CD4-positive, alpha-beta T cell treated with Interleukin-12 subunit alpha and Interleukin-12 subunit beta, for 1 hour (primary cell): ENCODE data around the gene DRAM2.
"Not testable (repeated sequence)": the region's sequence is repeated elsewhere in the genome, so short reads cannot be mapped to it uniquely, and the experiment has no call there.

Experiments
- DNase-seq: peaks from one replicate; pipeline ENCODE4 v3.0.0-alpha.2; 2020

Gene DRAM2

DNA sequence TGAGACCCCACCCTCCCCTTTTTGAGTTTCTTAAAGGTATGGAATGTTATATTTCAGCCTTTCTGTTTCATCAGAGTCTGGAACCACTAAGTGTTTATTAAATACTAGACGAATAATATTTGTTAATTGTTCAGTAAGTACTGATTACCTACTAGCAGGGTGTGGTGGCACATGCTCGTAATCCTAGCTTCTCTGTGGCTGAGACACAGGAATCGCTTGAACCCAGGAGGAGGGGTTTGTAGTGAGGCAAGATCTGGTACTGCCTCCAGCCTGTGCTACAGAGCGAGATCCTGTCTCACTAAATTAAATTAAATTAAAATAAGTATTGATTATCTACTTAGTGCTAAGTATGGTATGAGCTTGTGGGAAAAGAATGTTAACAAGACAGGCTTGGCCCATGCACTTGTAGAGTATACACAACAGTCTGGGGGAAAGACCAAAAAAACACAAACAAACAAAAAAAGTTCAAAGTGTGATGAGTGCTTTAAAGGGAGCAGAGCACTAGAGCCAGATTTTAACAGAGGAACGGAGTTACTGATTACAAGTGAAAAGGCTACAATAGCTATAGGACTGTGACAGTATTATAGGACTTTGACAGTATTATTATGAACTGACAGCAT, 2.6 kb upstream of the DRAM2 start:
- no peak for DNase-seq

- no peak for DNase-seq
Observed at GRCh38 chr1:111141245-111142220, 1.6 kb upstream of the DRAM2 start.

GRCh38 chr1:111140680-111140967, 731 bp upstream of the DRAM2 start:
- DNase-seq = no peak

DNA sequence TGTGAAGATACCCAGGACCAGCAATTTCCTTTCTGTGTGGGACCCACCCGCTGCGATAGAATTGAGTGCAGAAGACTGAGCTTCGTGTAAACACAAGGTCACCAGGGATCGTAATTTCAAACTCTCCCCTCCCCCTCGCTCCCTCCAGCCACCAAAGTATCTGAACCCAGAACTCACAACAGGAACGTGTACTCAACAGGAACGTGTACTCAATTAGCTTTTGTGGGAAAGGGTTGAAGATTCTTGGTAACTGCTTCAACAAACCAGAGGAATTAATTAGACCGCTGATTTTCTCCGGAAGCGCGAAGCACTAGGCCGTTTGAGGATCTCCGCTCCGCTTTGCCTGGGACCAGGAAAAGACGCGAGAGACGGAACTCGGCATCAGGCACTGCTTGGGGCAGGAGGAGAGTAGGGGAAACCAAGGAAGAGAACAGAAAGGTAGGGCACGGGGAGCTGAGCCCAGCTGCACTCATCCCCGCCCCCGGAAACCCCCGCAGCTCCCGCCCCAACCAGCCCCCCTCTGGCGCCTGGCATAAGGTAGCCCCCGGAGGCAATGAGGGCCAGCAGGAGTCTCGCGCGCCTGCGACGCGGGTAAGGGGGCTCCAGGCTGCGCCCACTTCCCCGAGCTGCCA, 453 bp downstream of the DRAM2 start:
- DNase-seq = peak; percentile 37

- no peak for DNase-seq
Observed at GRCh38 chr1:111133866-111134265, 6.0 kb downstream of the DRAM2 start.

DNA sequence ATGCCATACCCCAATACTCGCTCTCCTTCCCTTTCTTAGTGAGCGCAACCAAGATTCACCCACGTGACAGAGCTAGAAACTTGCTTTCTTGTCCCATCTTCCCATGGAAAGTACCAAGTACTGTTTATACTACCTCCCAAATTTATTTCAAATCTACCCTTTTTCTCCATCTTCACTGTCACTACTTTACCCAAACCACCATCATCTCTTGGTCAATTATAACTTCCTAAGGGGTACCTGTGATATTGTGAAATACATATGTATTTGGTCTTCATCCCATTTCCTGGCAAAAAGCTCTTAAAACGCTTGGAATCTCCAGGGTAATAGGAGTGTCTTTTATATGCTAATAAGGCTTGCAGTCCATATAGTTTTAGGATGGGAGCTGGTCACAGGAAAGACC, 8.2 kb downstream of the DRAM2 start:
- no peak for DNase-seq

- DNase-seq = no peak
Observed at GRCh38 chr1:111129376-111129775, 10.5 kb downstream of the DRAM2 start.

DNA sequence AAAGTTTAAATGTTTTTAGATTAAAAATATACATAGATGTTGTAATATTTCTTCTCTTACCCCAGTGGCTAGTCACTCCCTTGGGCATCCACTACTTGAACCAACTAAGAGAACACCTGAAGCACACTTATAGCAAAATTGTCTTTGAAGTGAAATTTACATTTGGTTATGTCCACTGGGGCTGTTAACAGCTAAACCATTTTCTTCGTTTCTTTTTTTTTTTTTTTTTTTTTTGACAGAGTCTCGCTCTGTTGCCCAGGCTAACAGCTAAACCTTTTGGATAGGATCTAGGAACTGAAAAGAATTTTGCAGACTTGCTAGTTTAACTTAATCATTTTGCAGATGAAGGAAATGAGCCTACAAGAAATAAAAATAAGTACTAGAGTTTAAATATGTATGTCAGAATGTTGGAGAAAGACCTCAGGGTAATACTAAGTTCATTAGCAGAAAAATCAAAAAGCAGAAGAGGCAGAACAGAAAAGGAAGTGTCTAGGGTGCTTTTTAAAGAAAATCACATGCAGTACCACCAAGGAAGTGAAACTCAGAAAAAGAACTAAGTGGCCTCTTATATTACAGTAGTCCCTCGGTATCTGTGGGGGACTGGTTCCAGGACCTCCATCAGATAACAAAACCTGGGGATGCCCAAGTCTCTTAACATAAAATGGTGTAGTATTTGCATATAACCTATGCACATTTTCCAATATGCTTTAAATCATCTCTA, 11.8 kb downstream of the DRAM2 start:
- no peak for DNase-seq

DNA sequence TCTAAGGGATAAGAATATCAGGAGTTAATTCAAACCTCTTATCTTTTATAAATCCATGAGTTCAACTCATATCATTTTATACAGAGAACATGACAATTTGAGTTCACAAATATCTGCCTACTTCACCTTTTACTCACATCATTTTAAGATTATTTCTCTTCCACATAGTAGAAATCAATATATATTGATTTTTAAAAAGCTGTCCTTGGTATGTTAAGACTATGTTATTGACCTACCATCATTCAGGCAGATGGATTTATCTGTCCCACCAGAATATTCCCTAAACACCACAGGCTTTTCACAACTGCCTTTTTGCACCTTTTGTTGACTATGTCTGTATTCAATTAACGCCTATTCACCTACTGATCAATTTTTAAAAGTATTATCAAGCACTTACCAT, 13.5 kb downstream of the DRAM2 start:
- DNase-seq = no peak

DNA sequence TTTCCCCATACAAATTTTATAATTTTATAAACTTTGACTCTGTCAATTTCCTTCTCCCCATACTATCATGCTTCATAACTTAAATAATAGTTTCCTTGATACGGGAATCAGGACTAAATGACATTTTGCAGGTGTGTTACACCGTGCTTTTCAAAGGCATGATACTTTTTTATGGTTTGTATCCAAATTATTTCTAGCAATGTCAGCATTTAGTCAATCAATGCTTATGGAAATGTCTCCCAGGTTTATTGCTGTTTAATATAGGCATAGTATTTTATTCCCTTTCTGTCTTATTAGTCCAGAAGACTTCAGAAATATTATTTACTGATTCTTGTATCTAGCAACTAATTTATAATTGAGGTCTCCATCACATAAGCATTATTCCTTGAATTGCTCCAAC, 23.4 kb downstream of the DRAM2 start:
- DNase-seq = no peak

GRCh38 chr1:111110197-111110899, 29.5 kb downstream of the DRAM2 start:
- DNase-seq = no peak

DNA sequence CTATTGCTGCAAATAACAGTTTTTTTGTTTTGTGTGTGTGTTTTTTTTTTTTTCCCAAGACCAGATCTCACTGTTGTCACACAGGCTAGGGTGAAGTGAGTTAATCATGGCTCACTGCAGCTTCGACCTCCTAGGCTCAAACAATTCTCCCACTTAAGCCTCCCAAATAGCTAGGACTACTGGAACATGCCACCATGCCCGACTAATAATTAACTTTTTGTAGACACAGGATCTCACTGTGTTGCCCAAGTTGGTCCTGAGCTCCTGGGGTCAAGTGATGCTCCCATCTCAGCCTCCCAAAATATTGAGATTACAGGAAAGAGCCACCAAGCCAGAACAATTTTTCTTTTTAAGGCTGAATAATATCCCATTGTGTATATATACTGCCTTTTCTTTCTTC, 34.9 kb downstream of the DRAM2 start:
- no peak for DNase-seq

- no peak for DNase-seq
Observed at GRCh38 chr1:111101854-111102642, 37.8 kb downstream of the DRAM2 start.

GRCh38 chr1:111099289-111099688, 40.6 kb downstream of the DRAM2 start:
- DNase-seq = no peak

DNA sequence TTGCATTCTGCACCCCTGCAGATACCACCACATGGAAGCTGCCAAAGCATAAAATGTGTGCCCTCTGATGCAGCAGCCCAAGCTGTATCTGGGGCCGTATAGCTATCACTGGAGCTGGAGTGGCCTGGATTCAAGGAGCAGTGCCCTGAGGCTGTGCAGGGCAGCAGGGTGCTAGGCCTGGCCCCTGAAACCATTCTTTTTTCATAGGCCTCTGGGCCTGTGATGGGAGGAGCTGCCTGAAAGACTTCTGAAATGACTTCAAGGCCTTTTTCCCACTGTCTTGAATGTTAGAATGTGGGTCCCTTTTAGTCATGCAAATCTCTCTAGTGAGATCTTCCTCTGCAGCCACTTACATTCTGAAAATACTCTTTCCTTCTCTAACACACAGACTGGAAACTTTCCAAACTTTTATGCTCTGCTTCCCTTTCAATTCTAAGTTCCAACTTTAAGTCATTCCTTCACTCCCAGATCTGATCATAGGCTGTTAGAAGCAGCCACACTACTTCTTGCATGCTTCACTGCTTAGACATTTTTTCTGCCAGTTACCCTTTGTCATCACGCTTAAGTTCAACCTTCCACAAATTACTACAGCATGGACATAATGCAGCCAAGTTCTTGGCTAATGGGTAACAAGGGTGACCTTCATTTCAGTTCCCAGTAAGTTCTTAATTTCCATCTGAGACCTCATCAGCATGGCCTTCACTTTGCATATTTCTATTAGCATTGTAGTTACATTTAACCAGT, 42.4 kb downstream of the DRAM2 start:
- DNase-seq = no peak

DNA sequence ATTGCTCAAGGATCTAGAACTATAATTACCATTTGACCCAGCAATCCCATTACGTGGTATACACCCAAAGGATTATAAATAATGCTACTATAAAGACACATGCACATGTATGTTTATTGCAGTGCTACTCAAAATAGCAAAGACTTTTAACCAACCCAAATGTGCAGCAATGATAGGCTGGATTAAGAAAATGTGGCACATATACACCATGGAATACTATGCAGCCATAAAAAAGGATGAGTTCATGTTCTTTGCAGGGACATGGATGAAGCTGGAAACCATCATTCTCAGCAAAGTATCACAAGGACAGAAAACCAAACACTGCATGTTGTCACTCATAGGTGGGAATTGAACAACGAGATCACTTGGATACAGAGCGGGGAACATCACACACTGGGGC, 44.5 kb downstream of the DRAM2 start:
- DNase-seq = not testable (repeated sequence)

GRCh38 chr1:111089638-111090037, 50.3 kb downstream of the DRAM2 start:
- no peak for DNase-seq

DNA sequence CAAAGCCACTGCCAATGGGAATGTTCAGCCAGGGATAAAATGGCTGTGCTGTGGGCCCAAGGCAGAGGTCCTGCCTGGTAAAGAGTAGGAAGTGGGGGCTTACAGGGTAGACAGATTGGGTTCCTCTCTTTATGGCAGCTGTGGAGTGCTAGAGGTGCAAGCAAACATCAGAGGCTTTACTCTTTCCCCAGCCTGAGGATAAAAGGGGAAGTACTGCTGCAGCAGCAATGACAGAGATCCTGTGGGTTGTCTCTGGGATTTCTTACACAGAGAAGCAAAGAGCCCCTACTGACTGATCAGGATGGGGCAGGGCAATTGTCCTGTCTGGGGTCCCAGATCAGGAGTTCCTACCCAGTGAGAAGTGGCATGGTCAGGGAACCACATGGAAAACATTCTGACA, 54.2 kb downstream of the DRAM2 start:
- no peak for DNase-seq

DNA sequence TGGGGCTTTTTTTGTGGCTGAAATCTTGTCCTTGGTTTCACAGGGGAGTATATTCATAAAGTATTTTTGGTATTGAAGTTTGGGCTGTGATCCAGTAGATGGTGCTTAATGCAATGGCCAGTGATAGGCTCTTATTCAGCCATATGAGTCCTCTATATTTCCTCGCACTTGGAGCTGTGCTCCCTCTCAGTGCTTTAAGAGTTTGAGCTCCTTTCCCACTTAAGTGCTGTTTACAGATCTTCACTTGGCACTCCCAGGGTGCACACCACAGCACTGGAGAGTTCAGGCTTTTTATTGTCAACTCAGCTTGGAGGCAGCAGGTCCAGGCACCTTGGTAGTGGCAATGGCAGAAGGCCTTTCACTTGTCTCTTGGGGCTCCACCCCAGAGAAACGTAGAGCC, 54.9 kb downstream of the DRAM2 start:
- DNase-seq = no peak

DNA sequence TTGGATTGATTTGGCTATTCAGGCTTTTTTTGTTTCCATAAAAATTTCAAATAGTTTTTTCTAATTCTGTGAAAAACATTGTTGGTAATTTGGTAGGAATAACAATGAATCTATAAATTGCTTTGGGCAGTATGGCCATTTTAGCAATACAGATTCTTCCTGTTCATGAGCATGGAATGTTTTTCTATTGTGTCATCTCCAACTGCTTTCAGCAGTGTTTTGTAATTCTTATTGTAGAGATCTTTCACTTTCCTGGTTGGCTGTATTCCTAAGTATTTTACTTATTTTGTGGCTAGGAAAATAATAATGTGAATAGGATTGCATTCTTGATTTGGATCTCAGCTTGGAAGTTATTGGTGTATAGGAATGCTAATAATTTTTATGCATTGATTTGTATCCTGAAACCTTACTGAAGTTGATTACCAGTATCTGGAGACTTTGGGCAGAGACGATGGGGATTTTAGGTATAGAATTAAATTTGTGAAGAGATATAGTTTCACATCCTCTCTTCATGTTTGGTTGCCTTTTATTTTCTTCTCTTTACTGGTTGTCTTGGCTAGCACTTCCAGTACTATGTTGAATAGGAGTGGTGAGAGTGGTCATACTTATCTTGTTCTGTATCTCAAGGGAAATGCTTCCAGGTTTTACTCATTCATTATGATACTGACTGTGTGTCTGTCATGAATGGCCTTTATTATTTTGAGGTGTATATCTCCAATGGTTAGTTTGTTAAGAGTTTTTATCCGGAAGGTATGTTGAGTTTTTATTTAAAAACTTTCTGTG, 57.3 kb downstream of the DRAM2 start:
- DNase-seq = no peak
